Activated CD4-positive, alpha-beta T cell treated with anti-CD3 and anti-CD28 coated beads, Interleukin-2, amount 10 ng/mL, durations not matched to agents 7 days and 5 days (primary cell): Measurements from ENCODE around the gene FBXL4. TPM values are rescaled to one million over a fixed set of nuclear protein-coding genes. Genes with fewer than 3 reads are reported as not detected.

Experiments used
- CTCF ChIA-PET: fragments of 350-600 bp; sonication (Branson Sonifier 250); formaldehyde crosslinking; loops from one replicate; lab custom pipeline; 2021; ENCODE audit warnings: antibody characterized with exemption; lab: Charles Lee
- POLR2A ChIA-PET: fragments of 350-600 bp; sonication (Branson Sonifier 250); formaldehyde crosslinking; loops from one replicate; lab custom pipeline; 2021; ENCODE audit warnings: antibody characterized with exemption; lab: Charles Lee
- DNase-seq: peaks from one replicate; pipeline ENCODE4 v3.0.0-alpha.2; 2020
- H3K27ac Mint-ChIP-seq: one replicate; pipeline ENCODE4 v1.8.0; 2021; ENCODE audit warnings: mild to moderate bottlenecking, moderate library complexity, mixed read lengths
- H3K27me3 Mint-ChIP-seq: one replicate; pipeline ENCODE4 v1.8.0; 2021; ENCODE audit warnings: mixed read lengths
- H3K36me3 Mint-ChIP-seq: one replicate; pipeline ENCODE4 v1.8.0; 2021; ENCODE audit warnings: low read depth, mixed read lengths
- H3K4me1 Mint-ChIP-seq: one replicate; pipeline ENCODE4 v1.8.0; 2021; ENCODE audit warnings: mixed read lengths
- H3K4me3 Mint-ChIP-seq: one replicate; pipeline ENCODE4 v1.8.0; 2021; ENCODE audit warnings: mild to moderate bottlenecking, moderate library complexity, mixed read lengths
- H3K9me3 Mint-ChIP-seq: one replicate; pipeline ENCODE4 v1.8.0; 2021; ENCODE audit warnings: mixed read lengths
- total RNA-seq, 2 experiments: library from RNA; stranded (reverse); gene quantifications; one replicate each; pipeline ENCODE4 v1.2.3, GENCODE V29; 2021

The FBXL4 gene
- total RNA-seq, 2 experiments from 2014 or later: 11.2 to 12.6 TPM

DNA sequence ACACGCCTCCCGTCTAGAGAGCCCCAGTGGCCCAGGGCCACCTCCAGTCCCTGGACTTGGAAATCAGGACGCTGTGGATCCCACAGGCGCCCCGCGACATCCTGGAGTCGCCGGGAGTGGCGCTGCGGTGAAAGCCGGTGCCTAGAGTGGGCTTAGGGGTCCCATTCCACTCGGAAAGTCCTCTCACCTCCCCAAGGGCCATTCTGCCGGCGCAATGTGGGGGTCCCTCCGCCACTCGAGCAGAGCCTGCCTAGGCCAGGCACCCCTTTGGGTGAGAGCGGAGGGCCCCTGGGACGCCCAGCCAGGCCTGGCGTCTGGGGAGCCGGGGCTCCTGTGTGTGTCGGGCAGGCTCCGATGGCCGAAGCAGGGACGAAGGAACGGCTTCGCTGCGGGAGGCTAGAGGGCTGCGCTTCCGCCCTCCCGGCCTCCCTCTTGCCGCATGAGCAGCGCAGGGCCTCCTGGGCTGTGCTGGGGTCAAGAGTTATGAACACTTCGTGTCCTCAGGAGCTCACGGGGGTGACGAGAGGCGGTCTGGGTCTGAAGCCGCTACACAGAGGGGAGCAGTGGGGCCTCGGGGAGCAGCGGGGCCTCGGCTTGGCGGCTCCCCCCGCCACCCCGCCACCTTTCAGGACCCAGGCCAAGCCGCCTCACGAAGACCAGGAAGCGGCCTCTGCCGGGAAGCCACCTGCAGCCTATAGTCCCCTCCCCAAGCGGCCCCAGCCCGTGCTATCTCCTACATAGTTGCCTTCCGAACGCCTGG is 99.8 kb downstream of the FBXL4 start:
- peaks cover 75% of the 10 kb centered on the region for H3K27me3 Mint-ChIP-seq
- H3K36me3 Mint-ChIP-seq: no peaks in the 10 kb centered on the region
- no peak overlapping the region for H3K4me3 Mint-ChIP-seq
- DNase-seq: no peak
- peaks cover 16% of the 10 kb centered on the region for H3K4me1 Mint-ChIP-seq
- H3K9me3 Mint-ChIP-seq: no peaks in the 10 kb centered on the region
- ChIA-PET CTCF (no interaction called here), POLR2A (no interaction called here)
- H3K27ac Mint-ChIP-seq: no peak overlapping the region

- Mint-ChIP-seq H3K27me3 (peaks cover 80% of the 10 kb centered on the region), H3K4me1 (peaks cover 16% of the 10 kb centered on the region), H3K9me3 (no peaks in the 10 kb centered on the region), H3K4me3 (no peak overlapping the region), H3K27ac (no peak overlapping the region), H3K36me3 (no peaks in the 10 kb centered on the region)
- no peak for DNase-seq
- POLR2A ChIA-PET: no interaction called here
- CTCF ChIA-PET: interaction anchor here (1.5 kb wide), 1 partner anchor 14 kb away, joined by 3 read pairs; no protein-coding TSS in a partner anchor
Measured at GRCh38 chr6:98847416-98847778, 100.3 kb downstream of the FBXL4 start.

DNA sequence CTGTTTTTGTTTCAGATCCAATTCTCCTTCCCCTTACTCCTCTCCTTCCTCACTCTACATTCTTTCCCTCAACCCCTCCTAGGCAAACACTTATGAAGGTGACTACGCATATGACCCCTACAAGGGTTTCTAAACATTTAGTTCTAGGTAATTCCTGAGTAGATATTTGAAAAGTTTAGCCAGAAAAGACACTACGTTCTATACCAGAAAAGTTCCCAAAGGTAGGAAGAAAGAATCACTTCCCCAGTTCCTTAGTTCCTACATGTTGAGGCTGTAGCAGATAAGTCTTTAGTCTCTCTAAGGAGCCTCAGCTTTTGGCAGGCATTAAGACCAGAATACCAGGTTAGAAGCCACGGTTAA is 101.7 kb downstream of the FBXL4 start:
- peaks cover 85% of the 10 kb centered on the region for H3K27me3 Mint-ChIP-seq
- H3K27ac Mint-ChIP-seq: no peak overlapping the region
- no peak overlapping the region for H3K4me3 Mint-ChIP-seq
- H3K36me3 Mint-ChIP-seq: no peaks in the 10 kb centered on the region
- ChIA-PET POLR2A (no interaction called here), CTCF (interaction anchor here (1.5 kb wide), 1 partner anchor 13 kb away, joined by 3 read pairs; no protein-coding TSS in a partner anchor)
- no peaks in the 10 kb centered on the region for H3K9me3 Mint-ChIP-seq
- DNase-seq: no peak
- peaks cover 16% of the 10 kb centered on the region for H3K4me1 Mint-ChIP-seq

GRCh38 chr6:98845211-98846020 is 102.3 kb downstream of the FBXL4 start:
- Mint-ChIP-seq H3K4me3 (peak overlapping the region; percentile 56), H3K27ac (no peak overlapping the region), H3K27me3 (peaks cover 86% of the 10 kb centered on the region), H3K4me1 (peaks cover 16% of the 10 kb centered on the region), H3K9me3 (no peaks in the 10 kb centered on the region), H3K36me3 (no peaks in the 10 kb centered on the region)
- DNase-seq: peak; percentile 68
- CTCF ChIA-PET: interaction anchor here (0.6 to 1.5 kb wide), 3 partner anchors 9 to 16 kb away, joined by 3 read pairs; no protein-coding TSS in a partner anchor
- POLR2A ChIA-PET: no interaction called here

GRCh38 chr6:98844244-98845210 is 103.2 kb downstream of the FBXL4 start:
- ChIA-PET CTCF (interaction anchor here (1.3 kb wide), 1 partner anchor 15 kb away, joined by 3 read pairs; no protein-coding TSS in a partner anchor), POLR2A (no interaction called here)
- no peak for DNase-seq
- Mint-ChIP-seq H3K36me3 (no peaks in the 10 kb centered on the region), H3K27ac (no peak overlapping the region), H3K4me3 (no peak overlapping the region), H3K4me1 (peaks cover 16% of the 10 kb centered on the region), H3K27me3 (peaks cover 85% of the 10 kb centered on the region), H3K9me3 (no peaks in the 10 kb centered on the region)

GRCh38 chr6:98843271-98844243 is 104.2 kb downstream of the FBXL4 start:
- Mint-ChIP-seq H3K36me3 (no peaks in the 10 kb centered on the region), H3K27ac (no peak overlapping the region), H3K27me3 (peaks cover 83% of the 10 kb centered on the region), H3K4me1 (peaks cover 16% of the 10 kb centered on the region), H3K9me3 (no peaks in the 10 kb centered on the region), H3K4me3 (no peak overlapping the region)
- POLR2A ChIA-PET: no interaction called here
- CTCF ChIA-PET: interaction anchor here (2.9 kb wide), 1 partner anchor 14 kb away, joined by 9 read pairs; no protein-coding TSS in a partner anchor
- no peak for DNase-seq

DNA sequence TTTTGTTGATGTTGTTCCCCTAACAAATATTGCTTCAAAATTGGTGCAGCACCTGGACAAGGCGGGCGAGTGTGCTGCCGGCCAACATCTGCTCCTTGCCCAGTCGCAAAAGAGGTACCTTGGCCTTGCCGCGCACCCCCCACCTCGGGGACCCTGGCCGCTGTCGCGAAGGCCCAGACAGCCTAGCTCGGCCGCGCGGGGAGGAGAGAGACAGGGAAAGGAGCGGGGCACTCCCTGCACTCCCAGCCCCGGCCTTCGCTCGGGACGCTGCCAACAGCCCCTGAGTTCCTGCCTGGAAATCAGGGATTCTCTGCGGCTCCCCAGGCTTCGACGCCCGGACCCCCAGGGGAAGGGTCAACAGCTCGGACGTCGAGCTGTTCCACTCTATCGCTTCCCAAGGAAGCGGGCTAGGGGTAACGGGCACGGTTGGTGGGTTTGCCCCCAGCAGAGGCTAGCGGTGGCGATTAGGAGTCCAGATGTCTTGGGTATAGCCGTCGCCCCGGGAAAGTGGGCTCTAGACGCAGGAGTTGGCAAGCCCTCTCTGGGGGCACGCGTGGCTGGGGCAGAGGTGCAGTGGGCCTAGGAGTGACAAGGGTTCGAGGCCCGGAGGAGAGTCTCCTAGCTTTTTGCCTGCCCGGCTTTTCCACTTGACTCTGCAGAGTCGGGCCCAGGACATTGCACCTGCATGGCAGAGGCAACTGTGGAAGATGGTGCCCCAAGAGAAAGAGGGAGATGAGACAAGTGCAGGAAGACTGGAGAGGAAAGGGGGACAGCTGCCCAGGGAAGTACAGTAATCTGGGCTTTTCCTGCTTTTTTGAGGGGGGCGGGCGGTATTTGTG is 105.2 kb downstream of the FBXL4 start:
- no peak overlapping the region for H3K4me3 Mint-ChIP-seq
- CTCF ChIA-PET: interaction anchor here (2.9 kb wide), 1 partner anchor 13 kb away, joined by 9 read pairs; no protein-coding TSS in a partner anchor
- H3K4me1 Mint-ChIP-seq: peaks cover 15% of the 10 kb centered on the region
- no peak for DNase-seq
- POLR2A ChIA-PET: no interaction called here
- H3K27ac Mint-ChIP-seq: no peak overlapping the region
- no peaks in the 10 kb centered on the region for H3K36me3 Mint-ChIP-seq
- H3K9me3 Mint-ChIP-seq: no peaks in the 10 kb centered on the region
- H3K27me3 Mint-ChIP-seq: peaks cover 86% of the 10 kb centered on the region

DNA sequence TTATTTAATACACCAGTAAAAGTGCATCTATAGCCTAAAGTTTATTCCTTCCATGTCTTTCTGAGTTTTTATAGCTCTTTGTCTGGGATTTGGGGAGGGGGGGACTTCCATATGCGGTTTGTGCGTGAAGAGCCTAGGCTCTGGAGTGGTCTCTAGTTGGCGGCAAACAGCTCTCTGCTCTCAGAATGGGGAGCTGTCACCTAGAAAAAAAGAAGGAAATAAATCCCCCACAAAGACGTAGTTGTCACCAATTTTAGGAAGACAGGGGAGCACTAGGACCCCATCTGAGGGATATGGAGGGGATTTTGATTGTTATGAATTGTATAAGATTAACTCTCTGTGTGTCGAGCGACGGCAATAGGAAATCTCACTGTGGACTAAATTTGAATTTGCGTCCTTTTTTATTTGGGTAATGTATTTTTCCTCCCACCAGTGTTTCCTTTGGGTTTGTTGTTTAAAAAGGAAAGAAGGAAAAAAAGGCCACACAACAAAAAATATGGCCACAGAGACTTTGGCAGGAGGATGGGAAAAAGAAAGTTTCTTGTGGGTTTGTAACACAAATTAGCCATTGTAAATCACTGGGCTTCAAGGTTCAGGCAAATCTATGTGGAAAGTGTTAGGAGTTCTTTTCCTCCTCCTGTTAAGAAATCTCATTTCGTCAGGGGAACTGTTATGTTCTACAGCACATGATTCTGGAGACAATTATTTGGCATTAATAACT is 106.0 kb downstream of the FBXL4 start:
- ChIA-PET CTCF (interaction anchor here (0.6 to 2.9 kb wide), 2 partner anchors 10 to 13 kb away, joined by 3 to 9 read pairs; no protein-coding TSS in a partner anchor), POLR2A (no interaction called here)
- H3K4me3 Mint-ChIP-seq: no peak overlapping the region
- H3K27ac Mint-ChIP-seq: no peak overlapping the region
- no peaks in the 10 kb centered on the region for H3K36me3 Mint-ChIP-seq
- DNase-seq: no peak
- no peaks in the 10 kb centered on the region for H3K9me3 Mint-ChIP-seq
- peaks cover 85% of the 10 kb centered on the region for H3K27me3 Mint-ChIP-seq
- peaks cover 15% of the 10 kb centered on the region for H3K4me1 Mint-ChIP-seq

DNA sequence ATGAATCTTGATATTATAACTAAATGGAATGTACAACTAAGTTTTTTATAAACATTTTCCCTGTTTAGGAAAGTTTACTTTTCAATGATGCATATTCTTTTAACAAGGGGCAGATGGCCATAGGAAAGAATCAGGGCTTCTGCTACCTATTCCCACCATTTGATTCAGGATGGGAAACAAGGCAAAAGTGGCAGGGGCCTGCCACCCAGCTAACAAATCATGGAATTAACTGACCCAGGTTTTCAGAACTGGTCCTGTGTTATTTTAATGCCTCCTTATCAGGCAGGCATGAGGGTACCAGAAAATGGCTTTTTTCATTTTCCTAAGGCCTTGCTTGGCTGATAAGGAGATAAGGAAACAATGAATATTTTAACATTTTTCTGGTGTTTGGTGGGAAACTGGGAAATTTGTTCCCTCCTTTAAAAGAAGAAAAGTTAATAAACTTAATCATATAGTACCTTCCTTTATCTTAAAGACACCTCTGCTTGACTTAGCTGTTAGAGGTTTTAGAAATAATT is 106.7 kb downstream of the FBXL4 start:
- DNase-seq: no peak
- CTCF ChIA-PET: interaction anchor here (0.6 to 2.9 kb wide), 2 partner anchors 10 to 12 kb away, joined by 3 to 9 read pairs; no protein-coding TSS in a partner anchor
- Mint-ChIP-seq H3K9me3 (no peaks in the 10 kb centered on the region), H3K27ac (no peak overlapping the region), H3K36me3 (peaks cover 2% of the 10 kb centered on the region), H3K4me3 (no peak overlapping the region), H3K4me1 (peaks cover 18% of the 10 kb centered on the region), H3K27me3 (peaks cover 85% of the 10 kb centered on the region)
- POLR2A ChIA-PET: no interaction called here

GRCh38 chr6:98840385-98840784 is 107.4 kb downstream of the FBXL4 start:
- POLR2A ChIA-PET: no interaction called here
- Mint-ChIP-seq H3K27ac (no peak overlapping the region), H3K4me3 (no peak overlapping the region), H3K9me3 (no peaks in the 10 kb centered on the region), H3K27me3 (peaks cover 83% of the 10 kb centered on the region), H3K36me3 (peaks cover 2% of the 10 kb centered on the region), H3K4me1 (peaks cover 15% of the 10 kb centered on the region)
- CTCF ChIA-PET: no interaction called here
- DNase-seq: no peak
